ENCODE data around the gene BORCS6.

GRCh38 chr17:8160224-8160577, 29.8 kb downstream of the BORCS6 start:
- no peak for TF ChIP-seq TAF1 (IDR thresholded peaks at IDR 0.05; ENCODE audit: low read depth, low read length)
- TF ChIP-seq PAX5 (IDR thresholded peaks at IDR 0.05; ENCODE audit: insufficient read depth, low read length, severe bottlenecking): no peak
- no peak for TF ChIP-seq POLR2A (IDR thresholded peaks at IDR 0.05; ENCODE audit: low read depth, low read length)
- no peak for TF ChIP-seq POLR2AphosphoS5 (IDR thresholded peaks at IDR 0.05; ENCODE audit: low read depth, low read length)
- TF ChIP-seq SPI1 (IDR thresholded peaks at IDR 0.05; ENCODE audit: low read depth, low read length): no peak
